CD14-positive monocyte (primary cell): ENCODE measurements around the gene CREG1. TPM values are rescaled to one million over a fixed set of nuclear protein-coding genes. Genes with fewer than 3 reads are reported as not detected.

Source experiments
- DNase-seq, 3 donors: peaks; one replicate each; pipeline ENCODE4 v3.0.0-alpha.2; 2011 to 2022
- H2AFZ ChIP-seq: 2 replicates; pipeline ENCODE4 v1.6.0; 2012; ENCODE audit warnings: mild to moderate bottlenecking, low read depth, low read length, inconsistent platforms; ENCODE audit not compliant: insufficient read depth, poor library complexity, severe bottlenecking
- H3K27ac ChIP-seq, 2 donors: 1 replicate in 1 of 2; 2 replicates in 1 of 2; pipeline ENCODE4 v1.5.1; 2012 to 2013; ENCODE audit warnings: low read length in 2 of 2, control low read depth in 1 of 2, inconsistent platforms in 1 of 2, low read depth in 1 of 2, mild to moderate bottlenecking in 1 of 2
- H3K27me3 ChIP-seq, 2 donors: one replicate each; pipeline versions ENCODE4 v1.6.0 to v1.6.1; 2011 to 2013; ENCODE audit warnings: low read length in 2 of 2; ENCODE audit not compliant: control insufficient read depth in 2 of 2, insufficient read depth in 2 of 2
- H3K36me3 ChIP-seq, 2 donors: replicated peaks in 1 of 2; 1 replicate in 1 of 2; 2 replicates in 1 of 2; pipeline versions ENCODE4 v1.5.1 to v1.6.1; 2012 to 2013; ENCODE audit warnings: low read length in 2 of 2, control low read depth in 1 of 2, inconsistent platforms in 1 of 2, mild to moderate bottlenecking in 1 of 2; ENCODE audit not compliant: insufficient read depth in 2 of 2, control insufficient read depth in 1 of 2
- H3K4me1 ChIP-seq, 2 donors: 1 replicate in 1 of 2; 2 replicates in 1 of 2; pipeline versions ENCODE4 v1.5.1 to v1.6.1; 2012 to 2013; ENCODE audit warnings: low read length in 2 of 2, control low read depth in 1 of 2, inconsistent platforms in 1 of 2, mild to moderate bottlenecking in 1 of 2, moderate library complexity in 1 of 2; ENCODE audit not compliant: insufficient read depth in 2 of 2, control insufficient read depth in 1 of 2
- H3K4me2 ChIP-seq: replicated peaks from 2 replicates; pipeline ENCODE3; 2012; ENCODE audit warnings: low read length, moderate library complexity, mild to moderate bottlenecking; ENCODE audit not compliant: poor library complexity, severe bottlenecking; ENCODE audit errors: extremely low read depth
- H3K4me3 ChIP-seq, 3 experiments: fragments of 200-600 bp in 1 of 3; sonication (generic) in 1 of 3; replicated peaks in 1 of 3; 1 replicate in 2 of 3; 2 replicates in 1 of 3; pipeline ENCODE4 v1.5.1; 2011 to 2013; ENCODE audit warnings: low read length in 3 of 3, mild to moderate bottlenecking in 3 of 3, control low read depth in 2 of 3, low read depth in 2 of 3, inconsistent platforms in 1 of 3, moderate library complexity in 1 of 3
- H3K79me2 ChIP-seq: 2 replicates; pipeline ENCODE4 v1.6.0; 2012; ENCODE audit warnings: mild to moderate bottlenecking, control low read depth, inconsistent platforms, low read length, moderate library complexity; ENCODE audit not compliant: insufficient read depth
- H3K9ac ChIP-seq: 2 replicates; pipeline ENCODE4 v1.6.0; 2017; ENCODE audit warnings: low read length, mild to moderate bottlenecking; ENCODE audit not compliant: insufficient read depth, poor library complexity, severe bottlenecking
- H3K9me3 ChIP-seq, 2 donors: replicated peaks in 1 of 2; 1 replicate in 1 of 2; 2 replicates in 1 of 2; pipeline versions ENCODE4 v1.5.1 to v1.6.1; 2012 to 2013; ENCODE audit warnings: low read length in 2 of 2, control low read depth in 1 of 2; ENCODE audit not compliant: control insufficient read depth in 1 of 2, insufficient read depth in 1 of 2
- H4K20me1 ChIP-seq: 2 replicates; pipeline ENCODE4 v1.6.0; 2012; ENCODE audit warnings: mild to moderate bottlenecking, low read length, control low read depth, moderate library complexity; ENCODE audit not compliant: insufficient read depth
- H3K27ac Mint-ChIP-seq, 7 donors: one replicate each; pipeline ENCODE4 v1.8.0; 2020; ENCODE audit warnings: mild to moderate bottlenecking in 7 of 7, mixed read lengths in 7 of 7, moderate library complexity in 6 of 7, inconsistent platforms in 2 of 7
- H3K27me3 Mint-ChIP-seq, 3 donors: one replicate each; pipeline ENCODE4 v1.8.0; 2021 to 2022; ENCODE audit warnings: low read depth in 3 of 3, mild to moderate bottlenecking in 3 of 3, mixed read lengths in 3 of 3, moderate library complexity in 3 of 3, inconsistent platforms in 1 of 3
- H3K36me3 Mint-ChIP-seq, 2 donors: one replicate each; pipeline ENCODE4 v1.8.0; 2020; ENCODE audit warnings: mixed read lengths in 2 of 2, inconsistent platforms in 1 of 2, mild to moderate bottlenecking in 1 of 2
- H3K4me1 Mint-ChIP-seq: one replicate; pipeline ENCODE4 v1.8.0; 2020; ENCODE audit warnings: mild to moderate bottlenecking, mixed read lengths
- H3K4me3 Mint-ChIP-seq, 2 donors: one replicate each; pipeline ENCODE4 v1.8.0; 2020; ENCODE audit warnings: mild to moderate bottlenecking in 2 of 2, mixed read lengths in 2 of 2, moderate library complexity in 1 of 2
- H3K9me3 Mint-ChIP-seq, 7 donors: one replicate each; pipeline ENCODE4 v1.8.0; 2020 to 2022; ENCODE audit warnings: mixed read lengths in 7 of 7, mild to moderate bottlenecking in 6 of 7, moderate library complexity in 6 of 7, inconsistent platforms in 2 of 7
- WGBS: methylation state at CpG from one replicate; pipeline ENCODE4 v1.1.5; 2013; ENCODE audit warnings: missing lambda C conversion rate; ENCODE audit not compliant: insufficient coverage; 5-methylcytosine and 5-hydroxymethylcytosine counted together
- intact Hi-C, 2 donors: fragments of 100-400 bp; cut with micrococcal nuclease; formaldehyde crosslinking; loops; one replicate each; pipeline versions ENCODE4 v1.15.0 to v1.15.1; 2023
- polyA plus RNA-seq, 3 donors: library from polyadenylated mRNA; depleted of rRNA in 1 of 3; unstranded in 2 of 3; stranded (reverse) in 1 of 3; fragments of 300-500 nt in 2 of 3; fragments of >200 nt in 1 of 3; fragmentation: Illumina TruSeq in 2 of 3; gene quantifications; 1 replicate in 2 of 3; 2 replicates in 1 of 3; pipeline ENCODE4 v1.2.3, GENCODE V29; 2012 to 2021
- TF ChIP-seq, protein P1 (sequence below): fragments of 200-600 bp; IDR thresholded peaks from one replicate; pipeline ENCODE4 v1.8.0; 2022; ENCODE audit warnings: antibody characterized with exemption, mild to moderate bottlenecking

The CREG1 gene
- polyA plus RNA-seq, 3 donors: 150 to 309 (median 248) TPM

DNA sequence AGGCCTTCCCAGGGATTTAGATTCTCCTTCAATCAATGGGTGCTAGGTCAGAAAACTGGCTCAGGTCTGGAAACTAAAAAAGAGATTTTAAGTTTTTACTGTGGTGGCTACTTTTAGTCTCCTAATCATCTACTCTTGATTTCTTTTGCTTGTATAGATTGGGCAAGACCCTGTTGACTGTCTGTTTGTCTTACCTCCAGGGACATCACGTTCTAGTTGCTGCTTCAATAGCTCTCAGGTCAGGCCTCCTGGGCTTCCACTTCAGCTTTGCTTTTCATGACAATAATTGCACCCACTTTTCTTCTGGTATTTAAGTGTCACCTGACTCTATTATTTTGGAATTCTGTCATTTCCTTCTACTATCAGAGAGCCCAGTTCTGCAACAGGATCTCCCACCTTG, 28.5 kb upstream of the CREG1 start:
- Histone ChIP-seq H3K79me2 (no peaks in the 10 kb centered on the region), H3K4me1 (peaks cover 0 to 1% of the 10 kb centered on the region in 2 donors), H3K4me3 (no peak overlapping the region), H4K20me1 (no peaks in the 10 kb centered on the region), H3K9ac (no peak overlapping the region), H2AFZ (no peak overlapping the region), H3K36me3 (no peaks in the 10 kb centered on the region), H3K27ac (no peak overlapping the region), H3K27me3 (no peaks in the 10 kb centered on the region), H3K4me2 (no peak overlapping the region), H3K9me3 (no peaks in the 10 kb centered on the region)
- no CpG with 5 or more reads among the region's 1 CpG for WGBS
- peaks cover 0 to 3% of the 10 kb centered on the region in 2 donors for H3K36me3 Mint-ChIP-seq
- peaks cover 0 to 2% (median 0%) of the 10 kb centered on the region in 7 donors for H3K9me3 Mint-ChIP-seq
- H3K4me1 Mint-ChIP-seq: peaks cover 4% of the 10 kb centered on the region
- no peak overlapping the region for H3K4me3 Mint-ChIP-seq
- H3K27ac Mint-ChIP-seq: no peak overlapping the region
- H3K27me3 Mint-ChIP-seq: peaks cover 0 to 4% (median 3%) of the 10 kb centered on the region in 3 donors
- TF ChIP-seq, protein P1, sequence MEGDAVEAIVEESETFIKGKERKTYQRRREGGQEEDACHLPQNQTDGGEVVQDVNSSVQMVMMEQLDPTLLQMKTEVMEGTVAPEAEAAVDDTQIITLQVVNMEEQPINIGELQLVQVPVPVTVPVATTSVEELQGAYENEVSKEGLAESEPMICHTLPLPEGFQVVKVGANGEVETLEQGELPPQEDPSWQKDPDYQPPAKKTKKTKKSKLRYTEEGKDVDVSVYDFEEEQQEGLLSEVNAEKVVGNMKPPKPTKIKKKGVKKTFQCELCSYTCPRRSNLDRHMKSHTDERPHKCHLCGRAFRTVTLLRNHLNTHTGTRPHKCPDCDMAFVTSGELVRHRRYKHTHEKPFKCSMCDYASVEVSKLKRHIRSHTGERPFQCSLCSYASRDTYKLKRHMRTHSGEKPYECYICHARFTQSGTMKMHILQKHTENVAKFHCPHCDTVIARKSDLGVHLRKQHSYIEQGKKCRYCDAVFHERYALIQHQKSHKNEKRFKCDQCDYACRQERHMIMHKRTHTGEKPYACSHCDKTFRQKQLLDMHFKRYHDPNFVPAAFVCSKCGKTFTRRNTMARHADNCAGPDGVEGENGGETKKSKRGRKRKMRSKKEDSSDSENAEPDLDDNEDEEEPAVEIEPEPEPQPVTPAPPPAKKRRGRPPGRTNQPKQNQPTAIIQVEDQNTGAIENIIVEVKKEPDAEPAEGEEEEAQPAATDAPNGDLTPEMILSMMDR: no peak
- DNase-seq: no peak
- intact Hi-C loops: no loop called here

DNA sequence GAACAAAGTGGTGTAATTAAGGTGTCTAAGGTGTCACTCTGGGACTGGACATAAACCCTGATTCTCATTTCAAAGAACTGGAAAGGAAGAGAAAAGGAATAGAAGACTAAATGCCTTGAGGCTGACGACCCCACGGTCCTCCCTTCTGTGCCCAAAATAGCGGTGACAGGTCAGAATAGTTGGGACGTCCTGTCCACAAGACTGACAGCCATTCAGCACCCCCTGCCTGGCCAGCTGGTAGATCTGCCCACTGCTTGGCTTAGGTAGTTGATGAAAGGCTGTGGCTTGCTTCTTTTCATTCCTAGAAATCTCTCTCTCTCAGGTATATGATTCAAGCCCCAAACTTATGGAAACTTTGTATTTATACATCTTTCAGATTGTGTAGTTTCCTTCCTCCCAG, 26.4 kb upstream of the CREG1 start:
- 60% methylated on average over 1 of the region's 4 CpGs for WGBS
- TF ChIP-seq, protein P1: no peak
- H3K27me3 Mint-ChIP-seq: peaks cover 0 to 3% (median 0%) of the 10 kb centered on the region in 3 donors
- H3K36me3 ChIP-seq: no peaks in the 10 kb centered on the region
- H3K9me3 ChIP-seq: no peaks in the 10 kb centered on the region
- intact Hi-C loops: no loop called here
- no peak overlapping the region for H3K27ac Mint-ChIP-seq
- no peak overlapping the region for H3K9ac ChIP-seq
- no peaks in the 10 kb centered on the region for H3K27me3 ChIP-seq
- no peak overlapping the region for H3K4me2 ChIP-seq
- H3K9me3 Mint-ChIP-seq: peaks cover 0 to 2% (median 0%) of the 10 kb centered on the region in 7 donors
- H3K36me3 Mint-ChIP-seq: peaks cover 0 to 3% of the 10 kb centered on the region in 2 donors
- no peak overlapping the region for H3K27ac ChIP-seq
- DNase-seq: no peak
- no peak overlapping the region for H2AFZ ChIP-seq
- no peak overlapping the region for H3K4me3 ChIP-seq
- no peaks in the 10 kb centered on the region for H3K4me1 ChIP-seq
- no peaks in the 10 kb centered on the region for H4K20me1 ChIP-seq
- peaks cover 4% of the 10 kb centered on the region for H3K4me1 Mint-ChIP-seq
- H3K79me2 ChIP-seq: no peaks in the 10 kb centered on the region
- H3K4me3 Mint-ChIP-seq: no peak overlapping the region
